ENCODE data around the gene BUD23. TPM values are rescaled to one million over a fixed set of nuclear protein-coding genes. Genes with fewer than 3 reads are reported as not detected.
A peak's percentile ranks its signal among the peaks of the same experiment; 100 is the strongest.

BUD23 gene
- total RNA-seq = 5.6 TPM

GRCh38 chr7:73683056-73683787, at the start of gene BUD23, which contains the start of gene DNAJC30:
TSS of gene BUD23 (plus strand) at chr7:73683597. CDS start at chr7:73683626, 29 bp downstream.
TSS of gene DNAJC30 (minus strand) at chr7:73683453. CDS start at chr7:73683423, 30 bp downstream.
- peak; percentile 88 to 98 for DNase-seq (ENCODE audit: low spot score in 2 of 2)
- Histone ChIP-seq H3K36me3 (peaks cover 17 to 27% of the 10 kb centered on the region in 2 donors), H3K4me3 (peak within 1 kb of the TSS; percentile 82 to 99), H3K4me1 (peaks cover 7 to 23% of the 10 kb centered on the region in 2 donors), H3K9me3 (no peaks in the 10 kb centered on the region), H3K27ac (peak within 1 kb of the TSS; percentile 86 to 90), H3K27me3 (no peaks in the 10 kb centered on the region)
- intact Hi-C loops (cut with DNase I) = loop anchor here (1.0 to 2.0 kb wide), 2 partner anchors 15 to 36 kb away; partner anchors contain the start of gene STX1A
- TF ChIP-seq CTCF (IDR thresholded peaks at IDR 0.05) = peak; percentile 5 to 31 (median 8)

GRCh38 chr7:73633844-73634243, 49.6 kb upstream of the BUD23 start:
- DNase-seq (ENCODE audit: low spot score in 2 of 2) = no peak
- TF ChIP-seq CTCF (IDR thresholded peaks at IDR 0.05) = no peak
- H3K4me1 ChIP-seq = peaks cover 0 to 5% of the 10 kb centered on the region in 2 donors
- intact Hi-C loops (cut with DNase I) = no loop called here
- H3K9me3 ChIP-seq = no peaks in the 10 kb centered on the region
- no peaks in the 10 kb centered on the region for H3K27me3 ChIP-seq
- H3K4me3 ChIP-seq = no peak overlapping the region
- H3K36me3 ChIP-seq = no peaks in the 10 kb centered on the region
- H3K27ac ChIP-seq = no peak overlapping the region

- no peak for DNase-seq (ENCODE audit: low spot score in 2 of 2)
- Histone ChIP-seq H3K27ac (no peak overlapping the region), H3K9me3 (no peaks in the 10 kb centered on the region), H3K27me3 (no peaks in the 10 kb centered on the region), H3K4me3 (no peak overlapping the region), H3K36me3 (no peaks in the 10 kb centered on the region), H3K4me1 (peaks cover 0 to 5% of the 10 kb centered on the region in 2 donors)
- no peak for TF ChIP-seq CTCF (IDR thresholded peaks at IDR 0.05)
- intact Hi-C loops (cut with DNase I) = no loop called here
These were observed 47.8 kb upstream of the BUD23 start for GRCh38 chr7:73635428-73636200.

- Histone ChIP-seq H3K27me3 (no peaks in the 10 kb centered on the region), H3K4me1 (peaks cover 0 to 5% of the 10 kb centered on the region in 2 donors), H3K4me3 (no peak overlapping the region), H3K27ac (no peak overlapping the region), H3K36me3 (no peaks in the 10 kb centered on the region), H3K9me3 (peaks cover 0 to 6% of the 10 kb centered on the region in 2 donors)
- intact Hi-C loops (cut with DNase I) = no loop called here
- no peak for DNase-seq (ENCODE audit: low spot score in 2 of 2)
- no peak for TF ChIP-seq CTCF (IDR thresholded peaks at IDR 0.05)
These were observed 44.5 kb upstream of the BUD23 start for GRCh38 chr7:73638911-73639310.

- Histone ChIP-seq H3K4me3 (no peak overlapping the region), H3K4me1 (peaks cover 0 to 1% of the 10 kb centered on the region in 2 donors), H3K27me3 (peaks cover 8% of the 10 kb centered on the region), H3K36me3 (no peaks in the 10 kb centered on the region), H3K9me3 (peaks cover 0 to 6% of the 10 kb centered on the region in 2 donors), H3K27ac (no peak overlapping the region)
- no peak for DNase-seq (ENCODE audit: low spot score in 2 of 2)
- intact Hi-C loops (cut with DNase I) = no loop called here
- TF ChIP-seq CTCF (IDR thresholded peaks at IDR 0.05) = no peak
These were observed 40.6 kb upstream of the BUD23 start for GRCh38 chr7:73642834-73643233.

Data from ascending aorta (tissue), 2 donors.